ENCODE data around the gene MACF1.

Gene MACF1

DNA sequence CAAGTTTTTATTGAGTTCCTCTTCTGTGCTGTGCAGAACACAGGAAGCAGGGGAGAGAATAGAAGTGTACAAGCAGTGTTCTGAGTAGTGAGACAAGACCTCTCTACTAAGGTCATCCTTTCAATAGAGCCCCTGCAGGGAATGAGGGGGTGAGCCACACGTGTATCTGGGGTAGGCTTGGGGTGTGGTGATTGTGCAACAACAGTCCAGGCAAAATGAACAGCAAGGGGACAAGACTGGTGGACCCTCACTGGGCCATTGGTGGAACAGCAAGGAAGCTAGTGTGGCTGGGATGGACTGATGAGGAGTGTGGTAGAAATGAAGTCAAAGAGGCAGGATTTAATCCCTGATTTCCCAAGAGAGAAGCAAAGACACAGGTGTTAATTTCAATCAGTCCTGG lies 278.8 kb downstream of the MACF1 start:
- no peaks in the 10 kb centered on the region for H3K27me3 ChIP-seq (ENCODE audit: control insufficient read depth, insufficient read depth, low read length, poor library complexity, severe bottlenecking)
- peaks cover 42% of the 10 kb centered on the region for H3K36me3 ChIP-seq (ENCODE audit: control insufficient read depth, insufficient read depth, low read length)
- H3K27ac ChIP-seq (ENCODE audit: insufficient read depth, low read depth, low read length, poor library complexity, severe bottlenecking), result no peak overlapping the region
- H3K4me3 ChIP-seq (ENCODE audit: insufficient read depth, low read depth, low read length), result no peak overlapping the region
- H3K4me1 ChIP-seq (ENCODE audit: control insufficient read depth, insufficient read depth, low read length), result no peaks in the 10 kb centered on the region
- 78 to 86% methylated on average over 1 of the region's 1 CpG for WGBS, 2 experiments
- no peaks in the 10 kb centered on the region for H3K9me3 ChIP-seq (ENCODE audit: control insufficient read depth, low read length)

GRCh38 chr1:39484564-39484963 lies 280.1 kb downstream of the MACF1 start:
- 93 to 94% methylated on average over 7 of the region's 7 CpGs for WGBS, 2 experiments
- peaks cover 39% of the 10 kb centered on the region for H3K36me3 ChIP-seq (ENCODE audit: control insufficient read depth, insufficient read depth, low read length)
- H3K4me3 ChIP-seq (ENCODE audit: insufficient read depth, low read depth, low read length), result no peak overlapping the region
- H3K27me3 ChIP-seq (ENCODE audit: control insufficient read depth, insufficient read depth, low read length, poor library complexity, severe bottlenecking), result peaks cover 7% of the 10 kb centered on the region
- no peaks in the 10 kb centered on the region for H3K4me1 ChIP-seq (ENCODE audit: control insufficient read depth, insufficient read depth, low read length)
- H3K27ac ChIP-seq (ENCODE audit: insufficient read depth, low read depth, low read length, poor library complexity, severe bottlenecking), result no peak overlapping the region
- no peaks in the 10 kb centered on the region for H3K9me3 ChIP-seq (ENCODE audit: control insufficient read depth, low read length)

DNA sequence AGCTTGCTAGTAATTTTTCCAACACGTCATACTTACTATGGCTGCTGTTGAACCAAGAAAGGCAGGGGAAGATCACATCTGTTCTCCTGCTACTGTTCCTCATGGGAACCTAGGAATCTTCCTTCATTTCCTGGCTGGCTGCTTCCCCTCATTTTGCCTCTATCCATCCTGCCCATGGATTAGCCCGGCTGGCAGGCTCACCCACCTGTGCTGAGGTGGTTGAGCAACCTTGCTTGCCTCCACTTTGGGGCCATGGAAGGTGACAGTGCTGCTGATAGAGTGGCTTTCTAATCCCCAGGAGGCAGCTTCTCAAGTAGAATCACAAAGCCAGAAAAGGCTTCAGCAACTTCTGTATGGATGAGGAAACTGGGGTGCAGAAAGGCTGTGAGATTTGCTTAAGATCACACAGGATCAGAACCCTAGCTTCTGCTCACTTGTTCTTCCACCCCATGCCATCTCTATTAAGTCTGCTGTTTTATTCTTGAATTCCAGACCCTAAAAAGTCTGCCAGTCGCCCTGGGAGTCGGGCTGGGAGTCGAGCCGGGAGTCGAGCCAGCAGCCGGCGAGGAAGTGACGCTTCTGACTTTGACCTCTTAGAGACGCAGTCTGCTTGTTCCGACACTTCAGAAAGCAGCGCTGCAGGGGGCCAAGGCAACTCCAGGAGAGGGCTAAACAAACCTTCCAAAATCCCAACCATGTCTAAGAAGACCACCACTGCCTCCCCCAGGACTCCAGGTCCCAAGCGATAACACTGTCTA lies 280.7 kb downstream of the MACF1 start:
- Histone ChIP-seq H3K9me3 (ENCODE audit: control insufficient read depth, low read length) (no peaks in the 10 kb centered on the region), H3K27ac (ENCODE audit: insufficient read depth, low read depth, low read length, poor library complexity, severe bottlenecking) (no peak overlapping the region), H3K4me1 (ENCODE audit: control insufficient read depth, insufficient read depth, low read length) (no peaks in the 10 kb centered on the region), H3K36me3 (ENCODE audit: control insufficient read depth, insufficient read depth, low read length) (peaks cover 33% of the 10 kb centered on the region), H3K4me3 (ENCODE audit: insufficient read depth, low read depth, low read length) (no peak overlapping the region), H3K27me3 (ENCODE audit: control insufficient read depth, insufficient read depth, low read length, poor library complexity, severe bottlenecking) (peaks cover 13% of the 10 kb centered on the region)
- 95 to 97% methylated on average over 14 of the region's 14 CpGs for WGBS, 2 experiments

- peaks cover 20% of the 10 kb centered on the region for H3K36me3 ChIP-seq (ENCODE audit: control insufficient read depth, insufficient read depth, low read length)
- no peak overlapping the region for H3K4me3 ChIP-seq (ENCODE audit: insufficient read depth, low read depth, low read length)
- H3K27ac ChIP-seq (ENCODE audit: insufficient read depth, low read depth, low read length, poor library complexity, severe bottlenecking), result no peak overlapping the region
- 98% methylated on average over 5 of the region's 5 CpGs for WGBS, 2 experiments
- no peaks in the 10 kb centered on the region for H3K4me1 ChIP-seq (ENCODE audit: control insufficient read depth, insufficient read depth, low read length)
- H3K9me3 ChIP-seq (ENCODE audit: control insufficient read depth, low read length), result no peaks in the 10 kb centered on the region
- H3K27me3 ChIP-seq (ENCODE audit: control insufficient read depth, insufficient read depth, low read length, poor library complexity, severe bottlenecking), result peaks cover 42% of the 10 kb centered on the region
These were observed 283.6 kb downstream of the MACF1 start for GRCh38 chr1:39488012-39488545.

DNA sequence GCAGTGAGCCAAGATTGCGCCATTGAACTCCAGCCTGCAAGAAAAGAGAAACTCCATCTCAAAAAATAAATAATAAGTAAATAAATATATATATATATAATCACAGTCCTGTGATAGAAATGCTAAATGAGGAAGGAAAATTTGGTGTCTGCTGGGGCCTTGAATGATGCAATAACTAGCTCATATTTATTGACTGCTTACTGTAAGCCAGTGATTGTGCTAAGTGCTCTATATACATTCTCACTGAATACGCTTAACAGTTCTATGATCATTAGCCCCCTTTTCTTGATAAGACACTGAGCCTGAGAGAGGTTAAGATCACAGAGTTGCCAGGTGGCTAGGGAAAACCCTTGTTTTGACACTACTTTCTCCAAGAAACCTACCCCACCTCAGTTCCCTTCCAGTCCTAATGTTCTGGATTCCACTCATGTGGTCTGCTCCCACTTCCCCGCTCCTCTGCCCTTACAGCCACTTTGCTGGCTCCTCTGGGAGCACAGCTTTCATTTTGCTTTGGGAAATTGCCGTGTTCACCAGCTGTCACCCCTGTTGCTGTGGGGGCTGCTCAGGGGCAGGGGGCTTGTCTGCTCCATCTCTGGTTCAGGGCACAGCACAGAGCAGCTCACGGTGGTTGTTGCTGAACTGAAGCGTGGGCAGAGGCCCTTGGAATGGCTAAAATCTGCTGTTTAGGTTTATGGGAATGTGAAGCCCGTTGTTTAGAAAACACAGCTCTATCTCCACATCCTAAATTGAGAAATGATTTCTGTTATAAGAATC lies 284.5 kb downstream of the MACF1 start:
- Histone ChIP-seq H3K36me3 (ENCODE audit: control insufficient read depth, insufficient read depth, low read length) (peaks cover 14% of the 10 kb centered on the region), H3K27ac (ENCODE audit: insufficient read depth, low read depth, low read length, poor library complexity, severe bottlenecking) (no peak overlapping the region), H3K4me1 (ENCODE audit: control insufficient read depth, insufficient read depth, low read length) (no peaks in the 10 kb centered on the region), H3K4me3 (ENCODE audit: insufficient read depth, low read depth, low read length) (no peak overlapping the region), H3K27me3 (ENCODE audit: control insufficient read depth, insufficient read depth, low read length, poor library complexity, severe bottlenecking) (peaks cover 51% of the 10 kb centered on the region), H3K9me3 (ENCODE audit: control insufficient read depth, low read length) (no peaks in the 10 kb centered on the region)
- WGBS, 2 experiments, result 78 to 90% methylated on average over 4 to 6 of the region's 7 CpGs

GRCh38 chr1:39489567-39490239 lies 285.2 kb downstream of the MACF1 start:
- Histone ChIP-seq H3K9me3 (ENCODE audit: control insufficient read depth, low read length) (no peaks in the 10 kb centered on the region), H3K4me3 (ENCODE audit: insufficient read depth, low read depth, low read length) (no peak overlapping the region), H3K27ac (ENCODE audit: insufficient read depth, low read depth, low read length, poor library complexity, severe bottlenecking) (no peak overlapping the region), H3K27me3 (ENCODE audit: control insufficient read depth, insufficient read depth, low read length, poor library complexity, severe bottlenecking) (peaks cover 58% of the 10 kb centered on the region), H3K36me3 (ENCODE audit: control insufficient read depth, insufficient read depth, low read length) (peaks cover 10% of the 10 kb centered on the region), H3K4me1 (ENCODE audit: control insufficient read depth, insufficient read depth, low read length) (no peaks in the 10 kb centered on the region)
- 82 to 85% methylated on average over 13 of the region's 13 CpGs for WGBS, 2 experiments

DNA sequence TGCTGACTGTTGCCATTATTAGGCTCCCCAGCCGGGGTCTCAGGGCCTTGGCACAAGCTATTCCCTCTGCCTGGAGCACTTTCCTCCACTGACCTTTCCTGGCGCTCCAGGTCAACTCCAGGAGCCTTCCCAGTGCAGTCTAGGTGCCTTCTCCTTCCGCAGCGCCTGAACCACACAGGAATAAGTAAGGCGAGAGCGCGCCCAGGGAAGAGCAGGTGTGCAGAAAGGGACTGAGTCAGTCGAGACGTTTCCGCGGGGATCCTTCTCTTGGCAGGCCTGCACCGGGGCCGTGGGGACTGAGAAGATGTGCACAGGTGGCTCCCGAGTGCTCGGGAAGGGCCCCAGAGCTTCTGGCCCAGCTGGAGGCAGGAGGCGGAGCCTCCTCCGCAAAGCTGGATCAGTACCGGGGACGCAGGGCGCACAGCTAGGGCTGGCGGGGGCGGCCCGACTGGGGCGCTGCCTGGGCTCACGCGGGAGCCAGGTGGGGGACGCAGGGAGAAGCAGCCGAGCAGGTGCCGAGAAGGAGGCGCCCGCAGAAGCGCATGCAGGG lies 286.2 kb downstream of the MACF1 start:
- Histone ChIP-seq H3K36me3 (ENCODE audit: control insufficient read depth, insufficient read depth, low read length) (peaks cover under 1% of the 10 kb centered on the region), H3K9me3 (ENCODE audit: control insufficient read depth, low read length) (no peaks in the 10 kb centered on the region), H3K27ac (ENCODE audit: insufficient read depth, low read depth, low read length, poor library complexity, severe bottlenecking) (no peak overlapping the region), H3K4me3 (ENCODE audit: insufficient read depth, low read depth, low read length) (peak overlapping the region; percentile 22), H3K4me1 (ENCODE audit: control insufficient read depth, insufficient read depth, low read length) (no peaks in the 10 kb centered on the region), H3K27me3 (ENCODE audit: control insufficient read depth, insufficient read depth, low read length, poor library complexity, severe bottlenecking) (peaks cover 59% of the 10 kb centered on the region)
- WGBS, 2 experiments, result 16 to 18% methylated on average over 32 of the region's 32 CpGs

DNA sequence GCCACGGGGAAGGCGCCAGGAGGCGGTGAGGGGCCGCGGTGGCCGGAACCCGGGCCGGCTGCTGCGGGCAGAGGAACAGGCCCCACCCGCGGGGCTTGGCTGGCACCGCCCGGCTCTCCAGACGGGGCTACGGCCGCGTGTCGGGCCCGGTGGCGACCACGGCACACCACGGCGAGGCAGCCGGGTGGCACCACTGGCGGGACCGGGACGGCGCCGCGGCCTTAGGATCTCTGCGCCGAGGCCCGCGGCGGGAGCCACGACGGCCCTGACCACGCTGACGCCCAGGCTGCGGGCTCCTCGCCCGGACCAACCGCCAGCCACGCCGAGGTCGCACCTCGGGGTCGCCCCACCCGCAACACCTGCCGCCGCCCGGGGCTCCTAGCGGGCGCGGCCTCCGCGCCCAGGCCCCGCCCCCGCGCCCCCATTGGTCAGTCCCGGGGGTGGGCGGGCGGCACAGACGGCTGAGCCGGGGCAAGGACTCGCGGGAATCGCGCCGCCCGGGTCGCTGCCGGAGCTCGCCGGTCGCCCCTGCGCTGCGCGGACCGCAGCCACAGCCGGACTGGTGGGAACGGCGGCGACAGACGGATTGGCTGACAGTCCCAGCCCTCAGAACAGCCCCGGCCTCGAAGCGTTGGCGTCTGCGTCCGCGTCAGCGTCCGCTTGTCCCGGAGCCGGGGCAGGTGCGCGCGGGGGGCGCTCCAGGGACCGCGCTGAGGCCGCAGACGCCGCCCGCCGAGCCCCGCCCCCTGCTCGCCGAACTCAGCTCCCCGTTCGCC lies 286.8 kb downstream of the MACF1 start, which contains the start of gene BMP8A:
BMP8A (plus strand) TSS at position 491 of the 776 bp plus-strand sequence. CDS start 356 bp downstream, outside the sequence.
- H3K9me3 ChIP-seq (ENCODE audit: control insufficient read depth, low read length), result no peaks in the 10 kb centered on the region
- peak within 1 kb of the TSS; percentile 22 for H3K4me3 ChIP-seq (ENCODE audit: insufficient read depth, low read depth, low read length)
- peaks cover 59% of the 10 kb centered on the region for H3K27me3 ChIP-seq (ENCODE audit: control insufficient read depth, insufficient read depth, low read length, poor library complexity, severe bottlenecking)
- H3K27ac ChIP-seq (ENCODE audit: insufficient read depth, low read depth, low read length, poor library complexity, severe bottlenecking), result no peak within 1 kb of the TSS
- H3K36me3 ChIP-seq (ENCODE audit: control insufficient read depth, insufficient read depth, low read length), result no peaks in the 10 kb centered on the region
- no peaks in the 10 kb centered on the region for H3K4me1 ChIP-seq (ENCODE audit: control insufficient read depth, insufficient read depth, low read length)
- WGBS, 2 experiments, result 2 to 3% methylated on average over 112 of the region's 112 CpGs
